SK-N-SH treated with all-trans-retinoic acid at 6 μM for 48 hours (cell line): Measurements from ENCODE around the gene CLEC16A.

Experiments used
- ATAC-seq: fragments of 200-7000 bp; cut with Tn5 transposase; 3 replicates; pipeline ENCODE4 v1.9.1; 2020; ENCODE audit warnings: mild to moderate bottlenecking, moderate library complexity
- BACH2 ChIP-seq: fragments of 250-450 bp; sonication (Bioruptor Pico); IDR thresholded peaks from 2 replicates; pipeline ENCODE4 v1.9.0; 2021; ENCODE audit warnings: mild to moderate bottlenecking, borderline replicate concordance
- CREB5 ChIP-seq: fragments of 250-450 bp; sonication (Bioruptor Pico); IDR thresholded peaks from 2 replicates; pipeline ENCODE4 v1.5.1; 2020; ENCODE audit warnings: low read depth, mild to moderate bottlenecking, moderate library complexity
- CSDC2 ChIP-seq: fragments of 250-450 bp; sonication (Bioruptor Pico); IDR thresholded peaks from 2 replicates; pipeline ENCODE4 v1.5.0; 2020; ENCODE audit warnings: mild to moderate bottlenecking, moderate library complexity
- ESRRG ChIP-seq: fragments of 250-450 bp; sonication (Bioruptor Pico); IDR thresholded peaks from 2 replicates; pipeline ENCODE4 v1.6.1; 2021; ENCODE audit warnings: mild to moderate bottlenecking
- OSR1 ChIP-seq: fragments of 250-450 bp; sonication (Bioruptor Pico); IDR thresholded peaks from 2 replicates; pipeline ENCODE4 v1.8.0; 2022; ENCODE audit warnings: moderate library complexity, mild to moderate bottlenecking, inconsistent platforms
- POU6F1 ChIP-seq: fragments of 250-450 bp; sonication (Bioruptor Pico); IDR thresholded peaks from 2 replicates; pipeline ENCODE4 v1.8.0; 2021; ENCODE audit warnings: low read depth, mild to moderate bottlenecking, moderate library complexity, borderline replicate concordance
- PPARA ChIP-seq: fragments of 250-450 bp; sonication (Bioruptor Pico); IDR thresholded peaks from 2 replicates; pipeline ENCODE4 v1.5.0; 2020; ENCODE audit warnings: mild to moderate bottlenecking, borderline replicate concordance
- RARB ChIP-seq: fragments of 250-450 bp; sonication (Bioruptor Pico); IDR thresholded peaks from 2 replicates; pipeline ENCODE4 v1.8.0; 2021; ENCODE audit warnings: mild to moderate bottlenecking, moderate library complexity
- SNAI2 ChIP-seq: fragments of 250-450 bp; sonication (Bioruptor Pico); IDR thresholded peaks from 2 replicates; pipeline ENCODE4 v1.5.0; 2020; ENCODE audit warnings: mild to moderate bottlenecking, moderate library complexity
- TOX ChIP-seq: fragments of 250-450 bp; sonication (Bioruptor Pico); IDR thresholded peaks from 2 replicates; pipeline ENCODE4 v1.8.0; 2021; ENCODE audit warnings: mild to moderate bottlenecking, moderate library complexity, borderline replicate concordance
- TSHZ2 ChIP-seq: fragments of 250-450 bp; sonication (Bioruptor Pico); IDR thresholded peaks from 2 replicates; pipeline ENCODE4 v1.5.0; 2020; ENCODE audit warnings: mild to moderate bottlenecking, moderate library complexity
- ZC3H10 ChIP-seq: fragments of 250-450 bp; sonication (Bioruptor Pico); IDR thresholded peaks from 2 replicates; pipeline ENCODE4 v1.5.1; 2021; ENCODE audit warnings: mild to moderate bottlenecking, moderate library complexity
- ZFP3 ChIP-seq: fragments of 250-450 bp; sonication (Bioruptor Pico); IDR thresholded peaks from 2 replicates; pipeline ENCODE4 v1.5.0; 2020; ENCODE audit warnings: mild to moderate bottlenecking, moderate library complexity
- ZFP30 ChIP-seq: fragments of 450-650 bp; formaldehyde crosslinking; IDR thresholded peaks from 2 replicates; pipeline ENCODE4 v1.5.0; 2022; ENCODE audit warnings: mild to moderate bottlenecking, moderate library complexity
- ZNF565 ChIP-seq: fragments of 450-650 bp; formaldehyde crosslinking; conservative IDR thresholded peaks from 2 replicates; pipeline ENCODE4 v1.5.0; 2020; ENCODE audit warnings: low read depth, mild to moderate bottlenecking, moderate library complexity
- ZNF70 ChIP-seq: fragments of 450-650 bp; formaldehyde crosslinking; IDR thresholded peaks from 2 replicates; pipeline ENCODE4 v1.5.0; 2020; ENCODE audit warnings: mild to moderate bottlenecking, moderate library complexity
- TF ChIP-seq, protein P1 (sequence below): fragments of 250-450 bp; sonication (Bioruptor Pico); IDR thresholded peaks from 2 replicates; pipeline ENCODE4 v1.5.1; 2021; ENCODE audit warnings: mild to moderate bottlenecking, moderate library complexity

Gene CLEC16A

GRCh38 chr16:11123666-11124065 is 179.3 kb downstream of the CLEC16A start (continued):
- no peak for TF ChIP-seq POU6F1 (CRISPR knock-in tag)
- TF ChIP-seq ESRRG (CRISPR knock-in tag): no peak
- TF ChIP-seq OSR1 (CRISPR knock-in tag): no peak
- no peak for TF ChIP-seq PPARA (CRISPR knock-in tag)
- no peak for TF ChIP-seq CSDC2 (CRISPR knock-in tag)

- ATAC-seq: no peak
- TF ChIP-seq TOX (CRISPR knock-in tag) (no peak), ZFP3 (CRISPR knock-in tag) (no peak), ZFP30 (no peak), ZNF70 (CRISPR knock-in tag) (no peak), ZNF565 (CRISPR knock-in tag) (no peak), POU6F1 (CRISPR knock-in tag) (no peak), ESRRG (CRISPR knock-in tag) (no peak), TSHZ2 (no peak), CREB5 (no peak), PPARA (CRISPR knock-in tag) (no peak), OSR1 (CRISPR knock-in tag) (no peak), SNAI2 (CRISPR knock-in tag) (no peak), ZC3H10 (no peak)
- TF ChIP-seq, protein P1, sequence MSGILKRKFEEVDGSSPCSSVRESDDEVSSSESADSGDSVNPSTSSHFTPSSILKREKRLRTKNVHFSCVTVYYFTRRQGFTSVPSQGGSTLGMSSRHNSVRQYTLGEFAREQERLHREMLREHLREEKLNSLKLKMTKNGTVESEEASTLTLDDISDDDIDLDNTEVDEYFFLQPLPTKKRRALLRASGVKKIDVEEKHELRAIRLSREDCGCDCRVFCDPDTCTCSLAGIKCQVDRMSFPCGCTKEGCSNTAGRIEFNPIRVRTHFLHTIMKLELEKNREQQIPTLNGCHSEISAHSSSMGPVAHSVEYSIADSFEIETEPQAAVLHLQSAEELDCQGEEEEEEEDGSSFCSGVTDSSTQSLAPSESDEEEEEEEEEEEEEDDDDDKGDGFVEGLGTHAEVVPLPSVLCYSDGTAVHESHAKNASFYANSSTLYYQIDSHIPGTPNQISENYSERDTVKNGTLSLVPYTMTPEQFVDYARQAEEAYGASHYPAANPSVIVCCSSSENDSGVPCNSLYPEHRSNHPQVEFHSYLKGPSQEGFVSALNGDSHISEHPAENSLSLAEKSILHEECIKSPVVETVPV (CRISPR knock-in tag): no peak
- TF ChIP-seq, all 23 proteins: peak for 0
Measured at GRCh38 chr16:11125936-11126335, 181.6 kb downstream of the CLEC16A start.

DNA sequence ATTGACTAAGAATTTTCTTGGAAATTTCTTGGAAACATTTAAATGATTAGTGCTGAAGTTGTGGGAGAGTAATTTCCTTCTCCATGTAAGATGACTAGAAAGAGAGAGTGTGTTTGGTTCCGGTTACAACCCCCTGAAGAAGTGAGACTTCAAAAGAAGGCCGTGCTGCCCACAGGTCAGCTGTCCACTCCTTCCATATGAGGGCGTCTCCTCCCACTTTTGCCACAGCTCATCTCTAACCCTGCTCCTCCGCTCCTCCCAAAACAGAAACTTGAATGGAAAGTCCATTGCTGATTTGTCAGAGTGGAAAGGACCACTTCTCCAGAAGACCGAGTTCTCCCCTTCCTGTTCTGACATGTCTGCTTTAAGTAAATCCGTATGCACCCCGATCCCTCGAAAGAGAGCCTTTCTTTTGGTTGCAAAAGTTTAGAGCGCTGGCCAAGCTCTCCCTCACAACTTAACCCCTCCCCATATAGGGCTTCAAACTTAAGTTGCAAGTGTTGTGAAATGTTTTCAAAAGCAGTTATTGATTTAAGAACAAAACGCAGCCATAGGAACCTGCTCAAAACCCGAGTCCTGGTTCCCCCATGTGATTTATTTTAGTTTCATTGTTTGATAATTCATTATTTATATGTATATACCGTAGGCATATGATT is 182.2 kb downstream of the CLEC16A start:
- TF ChIP-seq ZFP3 (CRISPR knock-in tag) (no peak), POU6F1 (CRISPR knock-in tag) (no peak), BACH2 (no peak), ZFP30 (no peak), OSR1 (CRISPR knock-in tag) (no peak), RARB (CRISPR knock-in tag) (no peak), ESRRG (CRISPR knock-in tag) (no peak)
- TF ChIP-seq, protein P1 (CRISPR knock-in tag): no peak
- TF ChIP-seq, all 23 proteins: peak for 0
- no peak for ATAC-seq
